Renal cortex interstitium (tissue), 11 donors: ENCODE measurements around the gene DROSHA. TPM values are rescaled to one million over a fixed set of nuclear protein-coding genes. Genes with fewer than 3 reads are reported as not detected.
"Not testable (repeated sequence)": the region's sequence is repeated elsewhere in the genome, so short reads cannot be mapped to it uniquely, and the experiment has no call there.

ENCODE experiments used
- DNase-seq, 11 donors: peaks; one replicate each; pipeline ENCODE4 v3.0.0-alpha.2; 2013; ENCODE audit warnings: low read depth in 9 of 11, low spot score in 4 of 11; ENCODE audit errors: extremely low read depth in 1 of 11
- polyA plus RNA-seq, 3 donors: library from polyadenylated mRNA; unstranded; fragments of 120-200 nt; gene quantifications; one replicate each; pipeline ENCODE4 v1.2.1, GENCODE V29; 2013; ENCODE audit not compliant: insufficient read length in 3 of 3

The DROSHA gene
- polyA plus RNA-seq, 3 donors, result 87.6 to 92.8 (median 91.2) TPM

DNA sequence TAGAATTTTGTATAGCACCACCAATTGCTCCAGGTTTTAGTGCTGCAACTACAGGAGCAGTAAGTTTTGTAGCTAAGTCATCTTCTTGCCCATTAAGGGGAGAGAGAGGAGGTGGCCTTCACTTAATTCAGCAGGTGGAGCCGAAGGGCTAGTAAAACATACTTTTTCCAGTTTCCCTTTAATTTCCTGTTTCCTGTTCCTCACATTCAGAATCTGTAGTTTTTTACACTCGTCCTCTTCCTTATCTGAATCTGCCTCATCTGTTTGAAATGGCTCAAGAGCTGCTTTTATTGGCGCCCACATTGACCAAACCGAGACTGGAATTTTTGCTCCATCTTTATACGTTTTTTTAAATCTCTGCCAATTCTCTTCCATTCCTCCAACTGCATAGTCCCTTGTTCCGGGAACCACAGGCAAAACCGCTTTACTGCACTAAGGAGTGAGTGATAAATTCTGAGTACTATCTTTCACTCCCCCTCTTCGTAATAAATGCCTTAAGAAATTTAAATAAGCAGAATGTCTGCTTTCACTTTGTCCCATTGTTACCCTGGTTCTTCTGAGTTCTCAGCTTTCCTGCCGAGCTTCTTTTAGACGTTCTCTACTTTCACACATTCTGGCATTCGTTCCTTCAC lies 133.9 kb downstream of the DROSHA start:
- DNase-seq, result no peak

DNA sequence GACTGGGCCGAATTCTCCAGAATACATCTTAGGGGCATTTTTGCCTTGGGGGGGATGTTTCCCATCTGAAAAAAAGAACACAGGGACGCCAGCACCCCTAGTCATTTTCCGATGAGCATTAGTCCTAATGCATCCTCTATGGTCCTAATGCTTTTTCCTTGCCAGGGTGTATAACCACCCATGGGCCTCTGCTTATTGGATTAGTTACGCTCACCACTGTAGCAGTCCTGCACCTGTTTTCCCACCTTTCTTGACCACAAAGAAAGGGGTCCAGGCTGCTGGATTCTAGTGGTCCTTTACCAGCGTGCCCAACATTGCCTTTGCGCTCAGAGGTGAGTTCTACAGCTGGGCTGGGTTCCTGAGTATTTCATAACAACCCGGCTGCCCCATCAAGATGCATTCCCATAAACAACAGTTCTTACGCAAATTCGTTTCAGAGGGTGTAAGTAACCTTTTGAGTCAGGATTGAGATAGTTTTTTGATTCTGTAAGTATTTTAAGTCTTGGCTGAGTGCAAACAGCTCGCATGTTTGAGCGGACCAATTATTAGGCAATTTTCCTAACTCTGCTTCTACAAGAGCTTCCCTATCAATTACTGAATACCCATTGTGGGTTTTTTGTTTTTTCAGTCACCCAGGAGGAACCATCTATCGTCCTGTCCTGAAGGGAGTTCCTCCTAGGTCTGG lies 135.1 kb downstream of the DROSHA start:
- DNase-seq, result no peak

DNA sequence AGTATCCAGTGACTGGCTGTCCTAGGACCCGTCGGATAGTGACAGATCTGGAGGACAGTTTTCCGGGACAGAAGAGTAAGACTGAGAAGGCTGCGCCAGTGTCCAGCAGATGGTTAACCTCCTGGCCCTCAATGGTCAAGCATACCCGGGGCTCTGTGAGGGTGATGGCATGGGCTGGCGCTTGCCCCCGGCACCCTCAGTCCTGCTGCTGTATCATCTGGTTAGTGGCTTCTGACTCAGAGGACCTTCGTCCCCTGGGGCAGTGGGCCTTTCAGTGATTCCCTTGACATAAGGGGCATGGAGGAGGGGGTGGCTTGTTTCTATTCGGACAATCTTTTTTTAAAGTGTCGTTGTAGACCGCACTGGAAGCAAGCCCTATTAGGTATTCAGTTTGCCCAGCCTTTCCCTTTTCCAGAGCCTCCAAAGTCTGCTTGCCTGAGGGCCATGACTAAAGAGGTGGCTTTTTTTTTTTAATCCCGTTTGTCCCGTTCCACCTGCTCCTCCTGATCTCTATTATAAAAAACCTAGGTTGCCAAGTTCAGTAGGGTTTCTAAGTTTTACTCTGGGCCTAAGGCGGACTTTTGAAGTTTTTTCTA lies 136.3 kb downstream of the DROSHA start:
- DNase-seq, result not testable (repeated sequence)

DNA sequence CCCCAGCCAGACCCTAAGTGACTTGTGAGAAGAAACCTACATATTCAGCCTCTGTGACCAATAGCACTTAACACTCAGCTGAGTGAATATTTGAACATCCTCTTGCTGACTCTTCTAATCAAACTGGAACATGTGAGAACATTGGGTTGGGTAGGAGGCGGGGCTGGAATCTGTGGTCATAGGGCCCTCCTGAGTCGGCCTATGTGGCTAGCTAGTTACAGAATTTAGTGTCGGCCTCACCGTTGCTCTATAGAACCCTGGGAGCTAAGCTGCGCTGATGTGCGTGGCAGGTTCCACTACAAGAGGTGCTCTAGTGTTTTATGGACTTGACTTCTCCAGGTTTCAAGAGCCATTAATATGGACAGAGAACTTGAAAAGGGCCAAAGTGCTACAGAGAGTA lies 138.8 kb downstream of the DROSHA start:
- no peak for DNase-seq

DNA sequence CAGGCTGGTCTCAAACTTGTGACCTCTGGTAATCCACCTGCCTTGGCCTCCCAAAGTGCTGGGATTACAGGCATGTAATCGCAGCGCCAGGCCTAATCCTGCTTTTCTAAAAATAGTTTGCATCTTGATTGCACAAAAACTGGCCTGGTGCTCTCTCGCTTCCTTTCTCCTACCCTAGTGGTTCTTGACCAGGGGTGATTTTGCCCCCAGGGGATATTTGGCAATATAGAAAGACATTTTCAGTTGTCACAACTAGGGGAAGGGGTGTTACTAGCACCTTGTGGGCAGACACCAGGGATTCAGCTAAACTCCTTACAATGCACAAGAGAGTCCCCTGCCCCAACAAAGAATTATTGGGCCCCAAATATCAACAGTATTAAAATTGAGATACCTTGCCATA lies 139.8 kb downstream of the DROSHA start:
- no peak for DNase-seq

DNA sequence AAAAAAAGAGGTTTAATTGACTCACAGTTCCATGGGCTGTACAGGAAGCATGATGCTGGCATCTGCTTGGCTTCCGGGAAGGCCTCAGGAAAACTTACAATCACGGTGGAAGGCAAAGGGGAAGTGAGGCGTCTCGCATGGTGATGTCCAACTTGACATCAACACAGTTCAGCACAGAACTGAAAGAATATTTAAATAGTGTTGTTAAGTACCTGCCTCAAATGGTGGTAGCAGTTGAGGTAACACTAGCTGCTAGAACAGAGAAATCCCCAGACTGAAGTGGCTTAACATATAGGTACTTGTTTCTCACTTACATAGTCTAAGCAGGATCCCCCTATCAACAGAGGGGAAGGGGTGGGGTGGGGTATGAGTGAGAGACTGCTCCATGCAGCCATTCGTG lies 141.6 kb downstream of the DROSHA start:
- DNase-seq, result no peak

DNA sequence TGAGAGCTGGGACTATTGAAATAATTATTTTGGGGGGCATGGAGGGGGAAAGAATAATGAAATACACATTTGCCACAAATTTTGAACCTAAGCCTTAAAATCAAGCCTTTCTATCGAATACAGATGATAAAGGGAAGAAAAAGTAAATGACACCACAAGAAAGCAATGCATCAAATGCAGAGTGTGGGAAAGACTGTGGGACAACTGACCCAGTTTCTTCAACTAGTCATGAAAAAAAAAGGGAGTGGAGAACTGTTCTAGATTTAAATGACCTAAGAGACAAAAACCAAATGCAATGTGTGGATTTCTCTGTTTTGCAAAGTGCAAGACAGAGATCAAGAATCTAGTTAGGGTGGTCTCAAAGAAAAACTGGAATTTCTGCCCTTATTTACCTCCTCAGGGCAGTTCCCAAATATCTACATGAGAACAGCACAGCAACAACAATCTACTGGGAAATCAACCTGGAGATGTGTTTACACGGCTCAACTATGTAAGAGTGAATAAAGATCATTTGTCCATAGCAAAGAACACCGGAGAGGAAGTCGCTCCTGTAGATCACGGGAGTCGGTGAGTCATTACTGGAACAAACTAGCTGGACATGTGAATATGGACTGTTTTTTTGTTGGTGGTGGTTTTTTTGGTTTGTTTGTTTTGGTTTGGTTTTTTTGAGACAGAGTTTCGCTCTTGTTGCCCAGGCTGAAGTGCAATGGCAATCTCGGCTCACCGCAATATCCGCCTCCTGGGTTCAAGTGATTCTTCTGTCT lies 145.9 kb downstream of the DROSHA start:
- DNase-seq, result no peak

DNA sequence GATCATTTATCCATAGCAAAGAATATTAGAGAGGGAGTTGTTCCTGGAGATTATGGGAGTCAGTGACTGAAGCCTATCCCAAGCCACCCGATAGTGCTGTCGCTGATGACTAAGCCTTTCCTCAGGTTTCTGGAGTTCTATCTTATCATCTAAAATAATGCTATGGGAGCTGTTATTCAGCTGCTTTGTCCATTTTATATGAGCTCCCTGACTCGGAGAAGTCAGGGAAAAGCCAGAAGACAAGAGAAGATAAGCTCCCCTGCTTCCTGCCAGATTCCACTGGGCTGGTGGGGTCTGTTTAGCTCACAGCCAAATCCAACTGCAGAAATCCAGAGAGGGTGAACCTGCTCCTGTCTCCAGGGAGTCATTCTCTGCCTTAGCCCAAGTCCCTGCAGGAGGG lies 148.2 kb downstream of the DROSHA start:
- DNase-seq, result no peak

DNA sequence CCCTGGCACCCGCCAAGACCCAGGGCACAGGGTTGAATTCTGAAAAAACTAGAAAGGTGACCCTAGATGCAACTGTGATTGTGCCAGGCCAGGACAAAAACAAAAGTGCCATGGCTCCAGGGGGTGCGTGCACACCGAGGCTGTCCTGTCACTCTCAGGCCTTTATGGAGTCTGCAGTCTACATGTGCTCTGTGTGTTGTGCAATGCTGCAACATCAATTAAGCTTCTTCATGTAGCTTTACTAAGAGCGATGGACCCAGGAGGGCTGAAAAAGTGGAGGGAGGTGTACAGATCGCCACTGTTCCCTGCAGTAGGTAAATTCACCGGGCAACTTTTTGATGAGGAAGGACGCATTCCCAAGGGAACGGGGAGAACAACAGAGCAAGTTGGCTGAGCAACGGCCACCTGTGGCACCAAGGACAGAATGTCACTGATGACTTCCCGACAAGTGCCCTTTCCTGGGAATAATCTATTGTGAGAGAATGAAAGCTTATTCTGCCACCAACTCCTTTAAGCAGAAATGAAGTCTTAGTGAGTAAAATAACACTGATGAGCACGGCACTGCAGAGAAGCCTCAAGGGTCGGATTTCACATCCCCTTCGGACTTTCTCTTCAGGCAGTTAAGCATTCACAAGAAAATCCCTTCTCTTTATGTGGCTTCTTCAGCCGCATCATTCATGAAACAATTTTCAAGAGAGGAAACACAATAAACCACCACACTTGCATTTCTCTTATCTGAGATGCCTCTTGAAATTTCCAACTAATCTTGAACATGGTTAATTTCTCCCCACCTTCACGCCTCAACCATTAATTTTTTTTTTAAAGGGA lies 149.6 kb downstream of the DROSHA start:
- peak in 5 of 11 donors; percentile 1 to 35 (median 17) for DNase-seq

DNA sequence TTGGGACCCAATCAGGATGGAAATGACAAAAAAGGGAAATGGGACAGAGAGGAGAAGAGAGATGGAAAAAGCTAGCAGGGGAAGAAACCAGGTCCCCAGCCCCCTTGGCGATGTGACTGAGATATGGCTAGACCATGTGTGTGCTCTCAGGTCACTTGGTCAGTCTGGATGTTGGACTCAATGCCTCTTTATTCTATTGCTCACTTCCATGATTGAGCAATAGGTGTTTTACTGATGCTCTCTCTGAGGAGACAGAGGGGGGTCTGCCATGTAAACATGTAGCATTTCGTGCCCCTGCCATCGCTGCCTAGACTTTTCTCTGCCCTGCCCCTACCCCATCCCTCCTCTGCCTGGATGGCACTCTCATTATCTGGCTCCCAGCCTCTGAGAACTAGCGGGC lies 150.6 kb downstream of the DROSHA start:
- DNase-seq, result no peak

DNA sequence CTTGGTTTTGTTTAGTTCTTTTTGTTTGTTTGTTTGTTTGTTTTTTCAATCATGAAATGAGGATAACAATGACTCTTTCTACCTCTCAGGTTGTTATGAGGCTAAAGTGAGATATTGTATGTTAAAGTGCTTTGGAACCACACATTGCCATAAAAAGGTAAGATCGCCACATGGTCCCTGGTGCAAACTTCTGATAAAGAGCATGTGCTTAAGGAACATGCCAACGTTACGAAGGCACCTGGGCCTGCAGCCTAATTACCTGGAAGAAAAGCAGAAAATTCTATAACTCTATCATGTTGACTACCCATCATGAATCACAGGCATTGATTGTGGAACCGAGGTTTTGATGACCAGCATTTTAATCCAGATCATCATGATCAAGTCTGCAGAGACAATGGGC lies 151.8 kb downstream of the DROSHA start:
- DNase-seq, result no peak

DNA sequence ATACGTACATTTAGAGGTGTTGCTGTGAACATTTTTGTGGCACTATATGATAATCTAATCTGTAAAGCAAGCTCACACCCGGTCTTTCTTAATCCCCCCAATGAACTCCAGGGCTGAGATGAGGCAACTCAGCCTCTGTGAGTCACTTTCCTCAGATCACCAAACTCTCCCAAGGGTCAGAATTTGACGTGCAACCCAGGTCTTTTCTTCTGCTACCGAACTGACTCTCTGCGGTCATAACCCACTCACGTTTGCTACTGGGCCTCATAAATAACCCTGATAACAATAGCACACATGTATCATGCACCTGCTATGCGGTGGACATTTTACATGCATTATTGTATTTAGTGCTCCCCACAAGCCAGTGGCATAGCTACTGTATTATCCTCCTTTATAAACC lies 153.1 kb downstream of the DROSHA start:
- DNase-seq, result no peak

DNA sequence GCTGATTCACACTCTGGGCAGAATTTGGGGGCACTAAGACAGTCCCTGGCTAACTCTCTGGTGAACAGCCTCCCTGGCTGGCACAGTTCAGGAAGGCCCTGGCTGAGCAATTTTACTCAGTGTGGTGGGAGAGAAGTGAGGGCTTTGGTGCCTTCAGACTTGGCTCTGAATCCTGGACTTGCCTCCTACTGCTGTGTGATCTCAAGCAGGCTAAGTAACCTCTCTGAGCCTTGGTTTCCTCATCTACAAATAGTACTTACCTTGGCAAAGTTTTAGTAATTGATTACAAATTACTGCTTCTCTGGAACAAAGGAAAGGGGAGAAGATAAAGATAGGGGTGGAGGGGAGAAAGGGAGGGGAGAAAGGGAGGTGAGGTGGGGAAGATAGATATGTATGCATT lies 153.8 kb downstream of the DROSHA start:
- DNase-seq, result no peak

DNA sequence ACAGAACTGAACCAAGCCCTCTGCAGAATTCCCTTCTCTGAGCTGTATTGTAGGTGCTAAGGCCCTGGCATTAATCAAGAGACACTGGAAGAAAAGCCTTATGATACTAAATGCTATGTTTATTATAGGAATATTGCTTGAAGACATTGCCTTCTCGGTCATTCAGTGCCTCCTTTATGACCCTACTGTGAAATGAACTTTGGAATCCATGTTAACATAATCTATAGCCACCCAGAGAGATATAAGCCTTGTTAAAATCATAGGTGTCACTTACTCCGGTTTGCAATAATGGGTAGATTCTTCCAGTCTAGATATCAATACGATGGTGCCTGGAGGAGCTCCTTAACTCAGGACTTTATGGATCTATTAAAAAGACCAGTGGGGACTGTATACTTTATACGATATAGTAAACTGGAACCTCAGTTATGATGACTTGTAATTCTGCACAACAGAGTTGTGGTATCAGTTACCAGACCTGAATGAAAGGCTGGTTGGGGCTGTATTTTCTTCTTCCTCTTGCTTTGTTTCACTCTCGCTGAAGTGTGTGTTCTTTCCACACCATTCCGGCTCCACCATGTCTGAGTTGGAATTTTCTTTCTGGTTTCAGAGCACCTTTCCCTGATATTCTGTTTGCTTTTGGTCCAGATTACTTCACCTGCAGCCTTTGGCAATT lies 154.5 kb downstream of the DROSHA start:
- no peak for DNase-seq

DNA sequence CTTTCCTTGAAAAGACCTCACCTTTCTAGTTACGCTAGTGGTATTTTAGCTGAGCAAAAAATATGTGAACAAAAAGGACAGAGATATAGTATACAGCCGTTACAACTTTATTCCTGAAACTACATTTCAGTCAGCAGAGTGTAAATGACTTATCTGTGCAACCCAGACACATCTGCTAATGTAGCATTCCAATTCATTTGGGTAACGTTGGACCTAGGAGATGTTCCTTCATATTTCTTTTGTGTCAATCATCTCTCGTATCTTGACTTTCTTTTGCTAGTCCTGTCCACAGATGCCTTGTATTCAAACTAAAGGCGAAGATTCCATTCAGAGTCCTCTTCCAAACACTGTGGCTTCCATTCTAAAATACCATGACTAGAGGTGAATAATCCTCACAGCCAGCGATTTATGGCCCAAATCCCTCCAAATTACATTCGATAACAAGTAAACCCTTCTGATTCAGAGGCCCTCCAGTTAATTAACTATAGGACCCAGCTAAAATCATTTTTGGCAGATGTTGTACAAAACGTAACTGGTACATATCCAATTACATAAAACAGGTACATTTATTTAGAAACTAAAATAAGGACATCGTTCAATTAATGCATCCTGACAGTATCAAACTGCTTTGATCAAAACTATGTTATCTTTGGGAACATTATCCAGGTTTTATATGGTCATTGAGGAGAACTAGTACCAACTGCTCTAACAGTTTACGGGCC lies 155.7 kb downstream of the DROSHA start:
- DNase-seq, result no peak

DNA sequence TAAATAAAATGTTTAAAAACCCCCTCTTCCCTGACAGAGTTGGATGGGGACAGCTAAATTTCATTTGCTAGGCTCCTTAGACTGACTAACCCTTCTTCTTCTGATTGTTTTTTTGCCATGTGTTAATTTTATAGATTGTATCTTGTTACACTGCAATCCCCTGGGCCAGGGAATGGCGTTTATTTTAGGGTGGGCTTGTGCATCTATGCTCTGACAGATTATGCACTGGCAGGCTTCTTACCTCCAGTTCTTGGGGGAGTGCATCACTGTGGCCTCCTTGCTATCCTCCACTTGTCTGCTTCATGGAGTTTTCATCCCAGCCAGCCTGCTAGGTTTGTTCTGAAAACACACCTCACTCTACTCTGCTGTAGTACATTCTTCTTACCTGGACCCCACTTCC lies 159.8 kb downstream of the DROSHA start:
- no peak for DNase-seq

DNA sequence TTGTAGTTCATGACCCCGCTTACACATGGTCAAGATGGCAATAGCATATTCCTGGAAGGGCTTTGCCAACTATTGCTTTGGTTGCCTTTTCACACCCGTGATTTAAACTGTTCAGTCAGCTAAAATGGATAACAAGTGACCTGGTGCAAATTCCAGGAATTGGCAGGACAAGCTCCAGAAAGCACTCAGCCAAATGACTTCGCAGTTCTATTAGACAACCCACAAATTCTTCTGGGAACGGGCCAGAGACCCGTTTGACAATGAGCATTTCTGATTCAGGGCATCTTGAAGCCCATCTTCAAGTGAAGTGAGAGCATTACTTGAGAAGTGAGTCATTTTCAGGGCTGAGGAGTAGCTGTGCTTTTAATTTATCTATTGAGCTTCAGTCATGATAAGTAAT lies 165.0 kb downstream of the DROSHA start:
- no peak for DNase-seq

DNA sequence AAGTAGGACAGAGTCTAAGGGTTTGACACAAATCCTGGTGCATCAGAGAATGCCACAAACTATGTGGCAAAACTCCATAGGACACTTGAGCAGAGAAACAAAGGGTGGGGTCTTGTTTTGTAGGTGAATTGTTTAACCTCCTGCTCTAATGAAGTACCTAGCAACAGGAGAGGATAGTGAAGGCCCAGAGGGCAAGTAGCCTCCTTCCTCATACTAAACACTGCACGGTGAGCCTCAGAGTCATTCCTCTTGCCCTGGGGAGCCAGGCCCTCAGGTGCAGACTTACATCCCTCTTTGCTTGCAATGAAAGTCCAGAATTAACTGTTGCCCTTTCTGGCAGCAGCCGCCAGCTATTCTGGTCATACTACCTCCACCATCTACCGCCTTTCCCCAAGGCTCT lies 166.1 kb downstream of the DROSHA start:
- DNase-seq, result no peak
